ENCODE results near the gene NRXN3. TPM values are rescaled to one million over a fixed set of nuclear protein-coding genes. Genes with fewer than 3 reads are reported as not detected.

NRXN3 gene
- polyA plus RNA-seq (2013, experiment 1 of 2): 2.3 TPM
- 2.3 TPM for polyA plus RNA-seq (2013, experiment 2 of 2)

DNA sequence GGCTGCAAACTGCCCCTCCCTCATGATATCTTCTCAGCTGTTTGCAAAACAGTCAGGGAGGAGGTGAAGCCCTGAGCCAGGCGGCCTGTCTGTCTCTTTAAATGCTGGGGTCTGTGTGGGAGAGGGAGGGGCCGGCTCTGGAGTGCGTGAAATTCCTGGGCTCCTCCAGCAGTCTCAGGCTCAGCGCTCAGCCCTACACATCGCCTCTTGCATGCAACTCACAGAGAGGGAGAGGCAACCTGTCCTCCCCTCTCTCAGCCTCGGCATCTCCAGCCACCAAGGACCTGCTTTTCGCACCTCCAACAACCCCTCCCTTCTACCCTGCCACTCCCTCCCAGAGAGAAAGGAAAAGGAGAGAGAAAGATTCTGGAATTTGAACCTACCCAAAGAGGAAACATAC is at the start of gene NRXN3:
Gene NRXN3, plus strand, starts transcription at position 171 of the 400 bp plus-strand sequence. CDS start 72,721 bp downstream, outside the sequence.
- peaks cover 26% of the 10 kb centered on the region for H3K4me1 ChIP-seq (ENCODE audit: control insufficient read depth, insufficient read depth, low read length, poor library complexity, severe bottlenecking)
- H3K4me3 ChIP-seq (ENCODE audit: extremely low read depth, insufficient read depth, low read length, poor library complexity, severe bottlenecking): peak within 1 kb of the TSS; percentile 28
- no peaks in the 10 kb centered on the region for H3K9me3 ChIP-seq (ENCODE audit: control insufficient read depth, low read length)
- 0% methylated on average over 3 of the region's 7 CpGs; no CpG with 5 or more reads in 1 of the 2 experiments for WGBS, 2 experiments (ENCODE audit: insufficient coverage in 2 of 2)
- H3K27ac ChIP-seq (ENCODE audit: low read depth, low read length, severe bottlenecking): no peak within 1 kb of the TSS
- no peaks in the 10 kb centered on the region for H3K36me3 ChIP-seq (ENCODE audit: control insufficient read depth, insufficient read depth, low read length)

DNA sequence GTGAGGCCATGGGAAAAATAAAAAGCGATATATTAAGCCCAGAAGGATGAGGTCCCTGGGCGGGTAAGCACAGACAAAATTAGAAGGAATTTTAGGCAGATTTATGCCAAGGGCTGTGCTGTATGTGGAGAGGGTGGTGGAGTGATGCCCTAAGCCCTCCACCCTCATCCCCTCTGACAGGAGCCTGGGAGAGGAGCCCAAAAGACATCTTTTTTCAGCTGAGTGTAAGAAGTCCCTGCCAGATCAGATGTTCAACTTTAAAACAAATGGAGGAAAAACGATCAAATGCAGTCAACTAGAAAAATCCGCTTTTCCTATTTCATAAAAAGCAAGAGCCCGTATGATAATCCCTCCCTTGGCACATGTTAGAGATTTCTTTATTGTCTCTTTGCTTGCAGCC is 47.7 kb upstream of the NRXN3 start:
- H3K36me3 ChIP-seq (ENCODE audit: control insufficient read depth, insufficient read depth, low read length): no peaks in the 10 kb centered on the region
- peaks cover 2% of the 10 kb centered on the region for H3K4me1 ChIP-seq (ENCODE audit: control insufficient read depth, insufficient read depth, low read length, poor library complexity, severe bottlenecking)
- peaks cover 3% of the 10 kb centered on the region for H3K9me3 ChIP-seq (ENCODE audit: control insufficient read depth, low read length)
- 90 to 95% methylated on average over 2 to 5 of the region's 5 CpGs for WGBS, 2 experiments (ENCODE audit: insufficient coverage in 2 of 2)
- H3K27ac ChIP-seq (ENCODE audit: low read depth, low read length, severe bottlenecking): no peak overlapping the region
- H3K4me3 ChIP-seq (ENCODE audit: extremely low read depth, insufficient read depth, low read length, poor library complexity, severe bottlenecking): no peak overlapping the region

GRCh38 chr14:78123650-78124253 is 46.4 kb upstream of the NRXN3 start:
- peaks cover under 1% of the 10 kb centered on the region for H3K9me3 ChIP-seq (ENCODE audit: control insufficient read depth, low read length)

DNA sequence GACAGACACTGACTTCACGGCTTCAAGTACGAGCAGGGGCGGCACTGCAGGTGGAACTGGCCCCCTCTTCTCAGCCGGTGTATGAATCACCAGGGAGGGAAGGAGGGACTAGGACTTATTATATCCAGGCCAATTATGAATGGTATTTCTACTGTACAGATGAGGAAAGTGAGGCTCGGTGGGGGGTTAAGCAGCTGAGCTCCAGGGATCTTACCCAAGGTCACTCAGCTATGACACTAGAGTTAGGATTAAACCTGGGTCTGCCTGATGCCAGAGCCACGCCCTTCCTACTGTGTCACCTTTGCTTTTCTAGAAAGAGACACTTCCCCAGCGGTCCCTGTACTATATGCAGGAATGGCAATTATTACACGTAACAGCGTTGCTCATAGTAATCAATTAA is 42.2 kb upstream of the NRXN3 start:
- no peaks in the 10 kb centered on the region for H3K36me3 ChIP-seq (ENCODE audit: control insufficient read depth, insufficient read depth, low read length)
- H3K4me3 ChIP-seq (ENCODE audit: extremely low read depth, insufficient read depth, low read length, poor library complexity, severe bottlenecking): no peak overlapping the region
- 87 to 93% methylated on average over 7 to 9 of the region's 9 CpGs for whole genome bisulfite sequencing, 2 experiments (ENCODE audit: insufficient coverage in 2 of 2)
- H3K9me3 ChIP-seq (ENCODE audit: control insufficient read depth, low read length): no peaks in the 10 kb centered on the region
- no peak overlapping the region for H3K27ac ChIP-seq (ENCODE audit: low read depth, low read length, severe bottlenecking)
- peaks cover 2% of the 10 kb centered on the region for H3K4me1 ChIP-seq (ENCODE audit: control insufficient read depth, insufficient read depth, low read length, poor library complexity, severe bottlenecking)

More at GRCh38 chr14:78123650-78124253, 46.4 kb upstream of the NRXN3 start:
- no peaks in the 10 kb centered on the region for H3K36me3 ChIP-seq (ENCODE audit: control insufficient read depth, insufficient read depth, low read length)
- peaks cover 2% of the 10 kb centered on the region for H3K4me1 ChIP-seq (ENCODE audit: control insufficient read depth, insufficient read depth, low read length, poor library complexity, severe bottlenecking)
- WGBS, 2 experiments (ENCODE audit: insufficient coverage in 2 of 2): 93 to 100% methylated on average over 2 of the region's 2 CpGs
- H3K27ac ChIP-seq (ENCODE audit: low read depth, low read length, severe bottlenecking): no peak overlapping the region
- H3K4me3 ChIP-seq (ENCODE audit: extremely low read depth, insufficient read depth, low read length, poor library complexity, severe bottlenecking): no peak overlapping the region

GRCh38 chr14:78129375-78129774 is 40.8 kb upstream of the NRXN3 start:
- Histone ChIP-seq H3K27ac (ENCODE audit: low read depth, low read length, severe bottlenecking) (no peak overlapping the region), H3K4me1 (ENCODE audit: control insufficient read depth, insufficient read depth, low read length, poor library complexity, severe bottlenecking) (peaks cover 2% of the 10 kb centered on the region), H3K9me3 (ENCODE audit: control insufficient read depth, low read length) (no peaks in the 10 kb centered on the region), H3K36me3 (ENCODE audit: control insufficient read depth, insufficient read depth, low read length) (no peaks in the 10 kb centered on the region), H3K4me3 (ENCODE audit: extremely low read depth, insufficient read depth, low read length, poor library complexity, severe bottlenecking) (no peak overlapping the region)
- WGBS, 2 experiments (ENCODE audit: insufficient coverage in 2 of 2): 89 to 96% methylated on average over 3 to 4 of the region's 4 CpGs

GRCh38 chr14:78130356-78130755 is 39.8 kb upstream of the NRXN3 start:
- Histone ChIP-seq H3K36me3 (ENCODE audit: control insufficient read depth, insufficient read depth, low read length) (no peaks in the 10 kb centered on the region), H3K9me3 (ENCODE audit: control insufficient read depth, low read length) (no peaks in the 10 kb centered on the region), H3K4me1 (ENCODE audit: control insufficient read depth, insufficient read depth, low read length, poor library complexity, severe bottlenecking) (peaks cover 2% of the 10 kb centered on the region), H3K27ac (ENCODE audit: low read depth, low read length, severe bottlenecking) (no peak overlapping the region), H3K4me3 (ENCODE audit: extremely low read depth, insufficient read depth, low read length, poor library complexity, severe bottlenecking) (no peak overlapping the region)
- WGBS, 2 experiments (ENCODE audit: insufficient coverage in 2 of 2): no CpG with 5 or more reads among the region's 1 CpG

- peaks cover 7% of the 10 kb centered on the region for H3K4me1 ChIP-seq (ENCODE audit: control insufficient read depth, insufficient read depth, low read length, poor library complexity, severe bottlenecking)
- H3K36me3 ChIP-seq (ENCODE audit: control insufficient read depth, insufficient read depth, low read length): no peaks in the 10 kb centered on the region
- no peaks in the 10 kb centered on the region for H3K9me3 ChIP-seq (ENCODE audit: control insufficient read depth, low read length)
- no peak overlapping the region for H3K27ac ChIP-seq (ENCODE audit: low read depth, low read length, severe bottlenecking)
- no peak overlapping the region for H3K4me3 ChIP-seq (ENCODE audit: extremely low read depth, insufficient read depth, low read length, poor library complexity, severe bottlenecking)
- WGBS, 2 experiments (ENCODE audit: insufficient coverage in 2 of 2): 77 to 98% methylated on average over 4 of the region's 4 CpGs
Measured at GRCh38 chr14:78131201-78131600, 39.0 kb upstream of the NRXN3 start.

- 91 to 92% methylated on average over 4 to 5 of the region's 5 CpGs for WGBS, 2 experiments (ENCODE audit: insufficient coverage in 2 of 2)
Measured at GRCh38 chr14:78131616-78132015, 38.6 kb upstream of the NRXN3 start.

GRCh38 chr14:78135450-78135891 is 34.7 kb upstream of the NRXN3 start:
- Histone ChIP-seq H3K9me3 (ENCODE audit: control insufficient read depth, low read length) (no peaks in the 10 kb centered on the region), H3K4me3 (ENCODE audit: extremely low read depth, insufficient read depth, low read length, poor library complexity, severe bottlenecking) (no peak overlapping the region), H3K27ac (ENCODE audit: low read depth, low read length, severe bottlenecking) (peak overlapping the region; percentile 37), H3K36me3 (ENCODE audit: control insufficient read depth, insufficient read depth, low read length) (no peaks in the 10 kb centered on the region), H3K4me1 (ENCODE audit: control insufficient read depth, insufficient read depth, low read length, poor library complexity, severe bottlenecking) (peaks cover 8% of the 10 kb centered on the region)
- 64 to 83% methylated on average over 2 of the region's 4 CpGs for WGBS, 2 experiments (ENCODE audit: insufficient coverage in 2 of 2)

More at GRCh38 chr14:78131616-78132015, 38.6 kb upstream of the NRXN3 start:
- H3K4me1 ChIP-seq (ENCODE audit: control insufficient read depth, insufficient read depth, low read length, poor library complexity, severe bottlenecking): peaks cover 7% of the 10 kb centered on the region
- no peaks in the 10 kb centered on the region for H3K36me3 ChIP-seq (ENCODE audit: control insufficient read depth, insufficient read depth, low read length)
- H3K4me3 ChIP-seq (ENCODE audit: extremely low read depth, insufficient read depth, low read length, poor library complexity, severe bottlenecking): no peak overlapping the region
- H3K9me3 ChIP-seq (ENCODE audit: control insufficient read depth, low read length): no peaks in the 10 kb centered on the region
- H3K27ac ChIP-seq (ENCODE audit: low read depth, low read length, severe bottlenecking): no peak overlapping the region

- no peak overlapping the region for H3K27ac ChIP-seq (ENCODE audit: low read depth, low read length, severe bottlenecking)
- 86% methylated on average over 1 of the region's 4 CpGs; no CpG with 5 or more reads in 1 of the 2 experiments for WGBS, 2 experiments (ENCODE audit: insufficient coverage in 2 of 2)
- peaks cover 8% of the 10 kb centered on the region for H3K4me1 ChIP-seq (ENCODE audit: control insufficient read depth, insufficient read depth, low read length, poor library complexity, severe bottlenecking)
- no peaks in the 10 kb centered on the region for H3K9me3 ChIP-seq (ENCODE audit: control insufficient read depth, low read length)
- no peaks in the 10 kb centered on the region for H3K36me3 ChIP-seq (ENCODE audit: control insufficient read depth, insufficient read depth, low read length)
- no peak overlapping the region for H3K4me3 ChIP-seq (ENCODE audit: extremely low read depth, insufficient read depth, low read length, poor library complexity, severe bottlenecking)
Measured at GRCh38 chr14:78136695-78137094, 33.5 kb upstream of the NRXN3 start.

- H3K4me1 ChIP-seq (ENCODE audit: control insufficient read depth, insufficient read depth, low read length, poor library complexity, severe bottlenecking): peaks cover 16% of the 10 kb centered on the region
- no peaks in the 10 kb centered on the region for H3K9me3 ChIP-seq (ENCODE audit: control insufficient read depth, low read length)
- H3K36me3 ChIP-seq (ENCODE audit: control insufficient read depth, insufficient read depth, low read length): no peaks in the 10 kb centered on the region
- H3K4me3 ChIP-seq (ENCODE audit: extremely low read depth, insufficient read depth, low read length, poor library complexity, severe bottlenecking): no peak overlapping the region
- WGBS, 2 experiments (ENCODE audit: insufficient coverage in 2 of 2): 71 to 81% methylated on average over 2 of the region's 2 CpGs
- no peak overlapping the region for H3K27ac ChIP-seq (ENCODE audit: low read depth, low read length, severe bottlenecking)
Measured at GRCh38 chr14:78141590-78141989, 28.6 kb upstream of the NRXN3 start.

Measured in mesodermal cell (in vitro differentiated cells).